DMS53 treated with DMSO at 0.1 percent for 48 hours (cell line): ENCODE measurements around the gene CEBPB.
"Not testable (repeated sequence)": the region's sequence is repeated elsewhere in the genome, so short reads cannot be mapped to it uniquely, and the experiment has no call there.

Source experiments
- DNase-seq: peaks from one replicate; lab custom pipeline; 2025; ENCODE audit not compliant: unreplicated experiment; lab: John Stamatoyannopoulos, UW

Gene CEBPB

GRCh38 chr20:50192364-50193198 lies 2.0 kb downstream of the CEBPB start:
- peak; percentile 87 for DNase-seq

DNA sequence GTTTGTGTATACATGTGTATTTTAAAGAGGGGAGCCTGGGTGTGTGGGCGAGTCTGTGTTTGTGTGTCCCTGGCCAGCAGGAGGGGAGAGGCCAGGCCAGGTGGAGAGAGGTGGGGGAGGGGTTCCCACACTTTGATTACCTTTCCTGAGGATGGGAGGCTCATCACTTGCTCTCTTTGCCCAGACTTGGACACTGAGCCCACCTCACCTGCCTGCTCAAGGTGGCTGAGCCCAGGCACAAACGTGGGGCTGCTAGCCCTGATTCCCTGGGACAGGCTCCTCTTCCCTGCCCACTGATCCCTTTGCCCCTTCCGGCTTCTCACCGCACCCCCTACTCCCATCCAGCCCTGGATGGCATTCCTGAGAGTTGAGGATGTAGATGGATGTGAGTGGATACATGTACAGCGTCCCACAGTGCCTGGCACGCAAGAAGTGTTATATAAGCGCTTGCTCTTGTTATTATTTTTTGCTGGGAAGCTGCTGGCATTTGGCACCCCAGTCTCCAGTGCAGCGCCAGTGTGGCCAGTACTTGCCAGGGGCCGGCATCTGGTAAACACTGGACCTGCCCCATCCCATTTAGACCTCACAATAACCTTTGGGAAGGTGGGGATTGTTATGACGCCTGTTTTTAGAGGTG lies 2.7 kb downstream of the CEBPB start:
- DNase-seq = no peak

GRCh38 chr20:50193836-50194421 lies 3.3 kb downstream of the CEBPB start:
- no peak for DNase-seq

GRCh38 chr20:50194422-50194830 lies 3.8 kb downstream of the CEBPB start:
- DNase-seq = no peak

- DNase-seq = no peak
These were observed 4.3 kb downstream of the CEBPB start for GRCh38 chr20:50194831-50195523.

GRCh38 chr20:50195524-50196120 lies 5.0 kb downstream of the CEBPB start:
- no peak for DNase-seq

DNA sequence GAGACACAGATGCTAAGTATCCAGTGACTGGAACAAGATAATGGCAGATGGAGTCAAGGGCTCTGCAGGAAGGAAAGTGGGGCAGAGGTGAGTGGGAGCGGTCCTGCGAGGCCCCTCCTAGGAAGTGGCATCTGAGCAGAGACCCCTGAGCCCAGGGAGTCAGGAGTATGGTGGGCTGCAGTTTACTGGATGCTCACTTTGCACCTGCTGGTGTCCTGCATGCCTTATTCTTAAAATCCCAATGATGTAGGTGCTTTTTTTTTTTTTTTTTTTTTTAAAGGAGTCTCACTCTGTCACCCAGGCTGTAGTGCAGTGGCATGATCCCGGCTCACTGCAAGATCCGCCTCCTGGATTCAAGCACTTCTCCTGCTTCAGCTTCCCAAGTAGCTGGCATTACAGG lies 5.6 kb downstream of the CEBPB start:
- DNase-seq = no peak

- DNase-seq = no peak
These were observed 6.3 kb downstream of the CEBPB start for GRCh38 chr20:50196896-50197295.

- DNase-seq = no peak
These were observed 7.0 kb downstream of the CEBPB start for GRCh38 chr20:50197463-50198179.

DNA sequence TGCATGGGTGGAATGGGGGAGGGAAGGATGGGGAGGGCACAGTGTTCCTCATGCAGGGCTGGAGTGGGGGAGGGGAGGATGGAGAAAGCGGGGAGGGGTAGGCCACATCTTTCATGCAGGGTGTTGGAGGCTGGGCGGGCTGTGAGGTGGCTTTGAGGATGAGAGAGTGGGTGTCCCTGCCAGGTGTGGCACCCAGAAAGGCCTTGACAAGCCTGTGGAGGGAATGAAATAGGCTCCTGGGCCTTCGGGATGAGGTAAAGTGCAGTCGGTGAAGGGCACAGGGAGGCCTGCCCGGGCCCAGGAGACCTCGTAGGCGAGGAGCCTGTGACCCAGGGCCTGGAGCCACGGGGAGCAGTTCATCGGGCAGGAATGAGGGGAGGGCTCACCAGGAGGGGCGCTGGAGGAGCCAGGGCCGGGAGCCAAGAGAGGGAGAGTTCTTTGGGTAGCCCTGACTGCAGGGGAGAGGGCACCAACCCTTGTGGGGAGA lies 7.6 kb downstream of the CEBPB start:
- DNase-seq = no peak

DNA sequence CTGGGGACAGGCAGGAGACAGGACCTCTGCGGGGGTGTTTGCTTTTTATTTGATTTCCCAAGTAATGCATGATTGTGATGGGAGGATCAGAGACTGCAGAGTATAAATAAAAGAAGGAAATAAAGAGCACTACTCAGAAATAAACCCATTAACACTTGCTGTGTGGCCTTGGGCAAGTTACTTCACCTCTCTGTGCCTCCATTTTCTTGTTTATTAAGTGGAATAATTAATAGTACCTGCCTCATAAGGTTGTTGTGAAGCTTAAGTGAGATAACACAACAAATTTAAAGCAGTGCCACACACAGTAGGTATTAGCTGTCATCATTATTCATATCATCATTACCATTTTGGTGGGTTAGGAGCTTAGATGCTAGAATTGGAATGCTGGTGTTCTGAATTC lies 8.1 kb downstream of the CEBPB start:
- no peak for DNase-seq

- DNase-seq = no peak
These were observed 9.1 kb downstream of the CEBPB start for GRCh38 chr20:50199703-50200102.

GRCh38 chr20:50200482-50201104 lies 10.0 kb downstream of the CEBPB start:
- DNase-seq = no peak

DNA sequence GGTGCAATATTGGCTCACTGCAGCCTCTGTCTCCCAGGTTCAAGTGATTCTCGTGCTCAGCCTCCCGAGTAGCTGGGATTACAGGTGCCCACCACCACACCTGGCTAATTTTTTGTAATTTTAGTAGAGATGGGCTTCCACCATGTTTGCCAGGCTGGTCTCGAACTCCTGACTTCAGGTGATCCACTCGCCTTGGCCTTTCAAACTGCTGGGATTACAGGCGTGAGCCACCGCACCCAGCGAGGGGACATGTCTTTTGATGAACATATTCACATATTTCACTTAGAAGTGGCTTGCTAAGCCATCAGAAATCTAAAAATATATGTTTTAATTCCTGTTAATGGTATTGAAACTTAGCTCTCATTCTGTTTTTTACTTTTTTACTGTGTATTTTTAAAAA lies 11.1 kb downstream of the CEBPB start:
- not testable (repeated sequence) for DNase-seq

DNA sequence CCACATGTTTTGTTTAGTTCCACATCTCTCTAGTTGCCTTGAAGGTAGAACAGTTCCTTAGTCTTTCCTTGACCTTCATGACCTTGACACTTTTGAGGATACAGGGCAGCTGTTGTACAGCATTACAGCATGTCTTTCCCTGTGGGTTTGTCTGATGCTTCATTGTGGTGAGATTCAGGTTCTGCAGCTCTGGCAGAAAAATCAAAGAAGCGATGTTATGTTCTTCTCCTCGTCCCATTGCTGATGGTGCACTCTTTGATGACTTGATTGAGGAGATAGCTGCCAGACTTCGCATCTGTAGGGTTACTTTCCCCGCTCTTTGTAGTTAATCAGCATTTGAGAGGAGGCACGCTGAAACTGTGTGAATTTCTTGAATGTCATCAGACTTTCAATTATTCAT lies 12.0 kb downstream of the CEBPB start:
- no peak for DNase-seq

- no peak for DNase-seq
These were observed 13.6 kb downstream of the CEBPB start for GRCh38 chr20:50203951-50204937.

DNA sequence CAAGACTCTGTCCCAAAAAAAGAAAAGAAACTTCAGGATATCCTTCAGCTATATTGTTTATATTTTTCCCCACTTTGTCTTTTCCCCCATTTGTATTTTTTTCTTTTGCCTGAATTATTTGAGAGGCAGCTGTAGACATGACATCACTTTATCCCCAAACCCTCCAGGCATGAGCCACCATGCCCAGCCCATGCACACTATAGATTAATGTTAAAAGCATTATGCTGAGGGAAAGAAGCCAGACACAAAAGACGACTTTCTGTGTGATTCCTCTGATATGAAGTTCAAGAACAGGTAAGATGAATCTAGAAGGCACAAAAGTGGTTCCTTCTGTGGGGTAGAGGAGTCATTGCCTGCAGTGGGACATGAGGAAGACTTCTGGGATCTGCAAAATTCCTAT lies 16.4 kb downstream of the CEBPB start:
- no peak for DNase-seq

GRCh38 chr20:50208085-50208491 lies 17.5 kb downstream of the CEBPB start:
- DNase-seq = no peak

GRCh38 chr20:50208815-50209214 lies 18.2 kb downstream of the CEBPB start:
- not testable (repeated sequence) for DNase-seq
